Karpas-422 (cell line): Measurements from ENCODE around the gene EFCAB11. TPM values are rescaled to one million over a fixed set of nuclear protein-coding genes. Genes with fewer than 3 reads are reported as not detected.
"Not testable (repeated sequence)": the region's sequence is repeated elsewhere in the genome, so short reads cannot be mapped to it uniquely, and the experiment has no call there.

Source experiments
- DNase-seq: peaks from one replicate; pipeline ENCODE4 v3.0.0-alpha.2; 2015
- H2AFZ ChIP-seq: fragments of 200-600 bp; sonication (generic); 2 replicates; pipeline ENCODE4 v1.6.1; 2014; ENCODE audit warnings: antibody characterized with exemption, low read length, mixed read lengths
- H3K27ac ChIP-seq: fragments of 200-600 bp; sonication (generic); 2 replicates; pipeline ENCODE4 v1.5.1; 2014; ENCODE audit warnings: mild to moderate bottlenecking, low read length, moderate library complexity
- H3K27me3 ChIP-seq: fragments of 200-600 bp; sonication (generic); 2 replicates; pipeline ENCODE4 v1.6.1; 2014; ENCODE audit warnings: low read length, mixed read lengths
- H3K36me3 ChIP-seq: fragments of 200-600 bp; sonication (generic); 2 replicates; pipeline ENCODE4 v1.6.1; 2014; ENCODE audit warnings: low read length, mixed read lengths; ENCODE audit not compliant: insufficient read depth
- H3K4me1 ChIP-seq: fragments of 200-600 bp; sonication (generic); 2 replicates; pipeline ENCODE4 v1.6.1; 2014; ENCODE audit warnings: mild to moderate bottlenecking, low read length, mixed read lengths
- H3K4me2 ChIP-seq: fragments of 200-600 bp; sonication (generic); 2 replicates; pipeline ENCODE4 v1.6.1; 2014; ENCODE audit warnings: low read length, low read depth, mild to moderate bottlenecking; ENCODE audit not compliant: poor library complexity, severe bottlenecking
- H3K4me3 ChIP-seq: fragments of 200-600 bp; sonication (generic); 2 replicates; pipeline ENCODE4 v1.5.1; 2014; ENCODE audit warnings: mild to moderate bottlenecking, antibody characterized with exemption, low read length, mixed read lengths
- H3K79me2 ChIP-seq: fragments of 200-600 bp; sonication (generic); 2 replicates; pipeline ENCODE4 v1.6.1; 2014; ENCODE audit warnings: mild to moderate bottlenecking, low read length, mixed read lengths
- H3K9ac ChIP-seq: fragments of 200-600 bp; sonication (generic); 2 replicates; pipeline ENCODE4 v1.6.0; 2014; ENCODE audit warnings: low read length
- H3K9me2 ChIP-seq: fragments of 200-600 bp; sonication (generic), shearing (Covaris generic); replicated peaks from 2 replicates; pipeline ENCODE4 v1.6.0; 2014; ENCODE audit warnings: mild to moderate bottlenecking, low read length, moderate library complexity; ENCODE audit not compliant: insufficient read depth
- H3K9me3 ChIP-seq: fragments of 300-700, 200-600 bp; sonication (generic); 2 replicates; pipeline ENCODE4 v1.6.1; 2014; ENCODE audit warnings: low read length, mixed read lengths
- H4K20me1 ChIP-seq: fragments of 200-600 bp; sonication (generic); 2 replicates; pipeline ENCODE4 v1.6.1; 2014; ENCODE audit warnings: mild to moderate bottlenecking, antibody characterized with exemption, low read length, low read depth; ENCODE audit not compliant: insufficient read depth
- total RNA-seq: library from RNA; depleted of rRNA; stranded (reverse); fragments of >200 nt; shearing (Covaris generic); gene quantifications from 2 replicates; pipeline ENCODE4 v1.2.3, GENCODE V29; 2014; ENCODE audit warnings: low replicate concordance

Gene EFCAB11
- total RNA-seq, 1 experiment from 2014 or later = 43.3 TPM

- Histone ChIP-seq H4K20me1 (0 out of 2 replicates have a peak, but pooled peaks cover 3% of the 10 kb centered on the region), H2AFZ (no peak overlapping the region), H3K9me3 (no peaks in the 10 kb centered on the region), H3K9ac (no peak overlapping the region), H3K4me2 (no peak overlapping the region), H3K27me3 (no peaks in the 10 kb centered on the region), H3K4me3 (no peak overlapping the region), H3K36me3 (no peaks in the 10 kb centered on the region), H3K4me1 (peaks cover 6% of the 10 kb centered on the region), H3K9me2 (no peaks in the 10 kb centered on the region), H3K27ac (no peak overlapping the region), H3K79me2 (no peaks in the 10 kb centered on the region)
- DNase-seq = no peak
These were observed 46.9 kb downstream of the EFCAB11 start for GRCh38 chr14:89907655-89908054.

- no peaks in the 10 kb centered on the region for H3K9me3 ChIP-seq
- H3K79me2 ChIP-seq = no peaks in the 10 kb centered on the region
- H4K20me1 ChIP-seq = 0 out of 2 replicates have a peak, but pooled peaks cover 6% of the 10 kb centered on the region
- no peak overlapping the region for H3K4me2 ChIP-seq
- H2AFZ ChIP-seq = no peak overlapping the region
- no peak for DNase-seq
- no peaks in the 10 kb centered on the region for H3K4me1 ChIP-seq
- no peaks in the 10 kb centered on the region for H3K9me2 ChIP-seq
- H3K27ac ChIP-seq = no peak overlapping the region
- no peak overlapping the region for H3K9ac ChIP-seq
- H3K4me3 ChIP-seq = no peak overlapping the region
- no peaks in the 10 kb centered on the region for H3K27me3 ChIP-seq
- no peaks in the 10 kb centered on the region for H3K36me3 ChIP-seq
These were observed 48.5 kb downstream of the EFCAB11 start for GRCh38 chr14:89906000-89906399.

- Histone ChIP-seq H3K9me3 (no peaks in the 10 kb centered on the region), H2AFZ (no peak overlapping the region), H3K4me3 (no peak overlapping the region)
These were observed 51.1 kb downstream of the EFCAB11 start for GRCh38 chr14:89903340-89903952.

GRCh38 chr14:89902881-89903280 lies 51.6 kb downstream of the EFCAB11 start:
- no peak overlapping the region for H3K4me2 ChIP-seq
- H2AFZ ChIP-seq = no peak overlapping the region
- H3K27me3 ChIP-seq = no peaks in the 10 kb centered on the region
- H3K9me2 ChIP-seq = no peaks in the 10 kb centered on the region
- H3K79me2 ChIP-seq = no peaks in the 10 kb centered on the region
- H3K4me3 ChIP-seq = no peak overlapping the region
- DNase-seq = no peak
- no peaks in the 10 kb centered on the region for H3K36me3 ChIP-seq
- no peak overlapping the region for H3K9ac ChIP-seq
- H3K27ac ChIP-seq = no peak overlapping the region
- no peaks in the 10 kb centered on the region for H3K4me1 ChIP-seq
- no peaks in the 10 kb centered on the region for H3K9me3 ChIP-seq
- H4K20me1 ChIP-seq = 0 out of 2 replicates have a peak, but pooled peaks cover 6% of the 10 kb centered on the region

More at GRCh38 chr14:89903340-89903952, 51.1 kb downstream of the EFCAB11 start:
- no peaks in the 10 kb centered on the region for H3K9me2 ChIP-seq
- no peaks in the 10 kb centered on the region for H3K36me3 ChIP-seq
- no peak for DNase-seq
- H4K20me1 ChIP-seq = 0 out of 2 replicates have a peak, but pooled peaks cover 6% of the 10 kb centered on the region
- H3K4me1 ChIP-seq = no peaks in the 10 kb centered on the region
- H3K27ac ChIP-seq = no peak overlapping the region
- no peak overlapping the region for H3K4me2 ChIP-seq
- H3K9ac ChIP-seq = no peak overlapping the region
- no peaks in the 10 kb centered on the region for H3K79me2 ChIP-seq
- H3K27me3 ChIP-seq = no peaks in the 10 kb centered on the region

- Histone ChIP-seq H3K4me3 (no peak overlapping the region), H3K27me3 (no peaks in the 10 kb centered on the region), H3K4me1 (no peaks in the 10 kb centered on the region), H4K20me1 (0 out of 2 replicates have a peak, but pooled peaks cover 6% of the 10 kb centered on the region), H3K79me2 (no peaks in the 10 kb centered on the region), H3K36me3 (no peaks in the 10 kb centered on the region), H2AFZ (no peak overlapping the region), H3K4me2 (no peak overlapping the region), H3K9me2 (no peaks in the 10 kb centered on the region), H3K9me3 (no peaks in the 10 kb centered on the region), H3K9ac (no peak overlapping the region), H3K27ac (no peak overlapping the region)
- no peak for DNase-seq
These were observed 53.7 kb downstream of the EFCAB11 start for GRCh38 chr14:89900802-89901201.

GRCh38 chr14:89899917-89900663 lies 54.4 kb downstream of the EFCAB11 start:
- Histone ChIP-seq H3K27ac (no peak overlapping the region), H3K9ac (no peak overlapping the region), H3K9me3 (no peaks in the 10 kb centered on the region), H3K4me2 (no peak overlapping the region), H4K20me1 (0 out of 2 replicates have a peak, but pooled peaks cover 6% of the 10 kb centered on the region), H3K9me2 (no peaks in the 10 kb centered on the region), H3K36me3 (no peaks in the 10 kb centered on the region), H3K27me3 (no peaks in the 10 kb centered on the region), H2AFZ (no peak overlapping the region), H3K79me2 (no peaks in the 10 kb centered on the region), H3K4me1 (no peaks in the 10 kb centered on the region), H3K4me3 (no peak overlapping the region)
- peak; percentile 65 for DNase-seq

- no peak overlapping the region for H3K27ac ChIP-seq
- DNase-seq = no peak
These were observed 55.2 kb downstream of the EFCAB11 start for GRCh38 chr14:89899291-89899690.

GRCh38 chr14:89893388-89893787 lies 61.1 kb downstream of the EFCAB11 start:
- not testable (repeated sequence) for H3K4me3 ChIP-seq

More at GRCh38 chr14:89899291-89899690, 55.2 kb downstream of the EFCAB11 start:
- no peak overlapping the region for H3K4me3 ChIP-seq
- H2AFZ ChIP-seq = no peak overlapping the region
- H3K4me1 ChIP-seq = no peaks in the 10 kb centered on the region
- H3K9ac ChIP-seq = no peak overlapping the region
- H3K27me3 ChIP-seq = no peaks in the 10 kb centered on the region
- no peaks in the 10 kb centered on the region for H3K9me2 ChIP-seq
- H3K79me2 ChIP-seq = no peaks in the 10 kb centered on the region
- no peak overlapping the region for H3K4me2 ChIP-seq
- H3K9me3 ChIP-seq = no peaks in the 10 kb centered on the region
- 0 out of 2 replicates have a peak, but pooled peaks cover 6% of the 10 kb centered on the region for H4K20me1 ChIP-seq
- H3K36me3 ChIP-seq = no peaks in the 10 kb centered on the region

More at GRCh38 chr14:89893388-89893787, 61.1 kb downstream of the EFCAB11 start:
- not testable (repeated sequence) for H3K9me3 ChIP-seq, DNase-seq, H3K36me3 ChIP-seq, H3K27me3 ChIP-seq, H4K20me1 ChIP-seq, H3K9me2 ChIP-seq, H3K4me2 ChIP-seq, H3K4me1 ChIP-seq, H2AFZ ChIP-seq, H3K27ac ChIP-seq, H3K9ac ChIP-seq, H3K79me2 ChIP-seq
